ENCODE data around the gene SLC16A12. TPM values are rescaled to one million over a fixed set of nuclear protein-coding genes. Genes with fewer than 3 reads are reported as not detected.
"Not testable (repeated sequence)": the region's sequence is repeated elsewhere in the genome, so short reads cannot be mapped to it uniquely, and the experiment has no call there.

SLC16A12 gene
- total RNA-seq, 1 donor from 2014 or later, result 0.58 TPM

DNA sequence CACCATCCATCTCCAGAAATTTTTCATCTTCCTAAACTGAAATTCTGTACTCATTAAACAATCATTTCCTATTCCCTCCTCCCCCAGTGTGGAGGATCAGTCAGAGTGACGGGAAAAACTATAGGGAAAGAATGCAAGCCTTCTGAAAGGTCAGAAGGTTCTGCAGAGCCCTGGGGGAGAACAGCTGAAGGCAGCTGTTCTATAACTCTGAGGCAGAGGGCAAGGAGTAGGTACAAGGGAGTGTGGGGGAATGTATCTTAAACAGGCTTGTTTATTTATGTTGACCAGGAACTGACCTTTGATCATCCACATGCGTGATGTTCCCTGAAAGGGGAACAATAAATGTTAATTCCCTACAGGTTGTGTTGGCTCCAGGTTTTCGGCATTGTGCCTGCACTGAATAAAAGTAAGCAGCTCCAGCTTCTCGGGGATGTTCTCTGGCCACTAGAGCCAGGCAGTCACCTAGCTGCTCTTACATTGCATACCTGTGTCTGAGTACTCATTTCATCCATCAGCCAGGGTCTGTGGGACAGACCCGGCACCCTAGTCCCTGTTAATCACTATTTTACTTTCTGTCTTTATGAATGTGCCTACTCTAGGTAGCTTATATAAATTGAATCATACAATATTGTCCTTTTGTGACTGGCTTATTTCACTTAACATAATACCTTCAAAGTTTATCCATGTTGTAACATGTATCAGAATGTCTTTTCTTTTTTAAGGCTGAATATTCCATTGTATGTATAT, 137.2 kb downstream of the SLC16A12 start:
- DNase-seq (ENCODE audit: extremely low read depth, low read depth, low spot score), result no peak

DNA sequence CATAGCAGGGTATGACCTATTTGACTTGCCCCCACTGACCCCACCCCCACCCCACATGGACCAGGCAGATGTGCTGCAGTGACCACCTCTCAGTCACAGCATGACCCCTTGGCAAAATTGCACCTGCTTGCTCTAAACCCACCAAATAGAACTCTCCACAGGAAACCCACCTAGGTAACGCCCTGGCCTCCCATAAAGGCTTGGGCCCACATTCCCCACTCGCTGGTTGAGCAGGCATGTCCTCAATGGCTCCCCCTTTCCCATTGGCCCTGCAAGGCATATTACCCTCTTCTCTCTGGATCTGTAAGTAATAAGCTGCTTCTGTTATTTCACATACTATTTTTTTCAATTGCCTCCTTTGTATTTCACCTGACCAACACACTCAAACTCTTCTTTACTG, 140.3 kb downstream of the SLC16A12 start:
- no peak for DNase-seq (ENCODE audit: extremely low read depth, low read depth, low spot score)

DNA sequence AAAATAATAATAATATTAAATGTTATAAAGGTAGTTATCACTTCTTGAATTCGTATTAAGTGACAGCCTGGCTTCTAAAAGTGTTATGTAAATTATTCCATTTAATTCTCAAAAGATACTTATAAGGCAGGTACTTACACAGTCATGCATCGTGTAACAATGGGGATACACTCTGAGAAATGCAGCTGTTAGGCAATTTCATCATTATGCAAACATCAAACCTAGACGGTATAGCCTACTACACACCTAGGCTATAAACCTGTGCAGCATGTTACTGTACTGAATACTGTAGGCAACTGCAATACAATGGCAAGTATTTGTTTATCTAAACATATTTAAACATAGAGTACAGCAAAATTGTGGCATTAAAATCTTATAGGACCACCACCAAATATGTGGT, 141.5 kb downstream of the SLC16A12 start:
- DNase-seq (ENCODE audit: extremely low read depth, low read depth, low spot score), result no peak

DNA sequence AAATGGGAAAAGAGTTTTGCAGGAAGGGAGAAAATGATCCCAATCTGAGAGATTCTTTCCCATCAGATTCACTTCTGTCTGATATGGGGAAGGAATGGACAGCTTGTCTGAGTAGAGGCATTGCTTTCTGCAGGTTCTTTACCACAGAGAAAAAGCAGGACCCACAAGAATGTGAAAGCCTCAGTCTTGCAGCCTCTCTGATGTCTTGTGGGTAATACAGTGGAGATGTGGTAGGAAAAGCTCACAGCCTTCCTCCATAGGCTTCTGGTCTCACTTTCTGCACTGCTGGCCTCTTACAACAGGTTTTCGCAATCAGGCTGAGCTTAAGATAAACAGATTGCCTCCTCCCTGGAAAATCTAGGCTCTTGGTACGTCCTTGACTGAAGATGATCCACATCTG, 142.4 kb downstream of the SLC16A12 start:
- no peak for DNase-seq (ENCODE audit: extremely low read depth, low read depth, low spot score)

DNA sequence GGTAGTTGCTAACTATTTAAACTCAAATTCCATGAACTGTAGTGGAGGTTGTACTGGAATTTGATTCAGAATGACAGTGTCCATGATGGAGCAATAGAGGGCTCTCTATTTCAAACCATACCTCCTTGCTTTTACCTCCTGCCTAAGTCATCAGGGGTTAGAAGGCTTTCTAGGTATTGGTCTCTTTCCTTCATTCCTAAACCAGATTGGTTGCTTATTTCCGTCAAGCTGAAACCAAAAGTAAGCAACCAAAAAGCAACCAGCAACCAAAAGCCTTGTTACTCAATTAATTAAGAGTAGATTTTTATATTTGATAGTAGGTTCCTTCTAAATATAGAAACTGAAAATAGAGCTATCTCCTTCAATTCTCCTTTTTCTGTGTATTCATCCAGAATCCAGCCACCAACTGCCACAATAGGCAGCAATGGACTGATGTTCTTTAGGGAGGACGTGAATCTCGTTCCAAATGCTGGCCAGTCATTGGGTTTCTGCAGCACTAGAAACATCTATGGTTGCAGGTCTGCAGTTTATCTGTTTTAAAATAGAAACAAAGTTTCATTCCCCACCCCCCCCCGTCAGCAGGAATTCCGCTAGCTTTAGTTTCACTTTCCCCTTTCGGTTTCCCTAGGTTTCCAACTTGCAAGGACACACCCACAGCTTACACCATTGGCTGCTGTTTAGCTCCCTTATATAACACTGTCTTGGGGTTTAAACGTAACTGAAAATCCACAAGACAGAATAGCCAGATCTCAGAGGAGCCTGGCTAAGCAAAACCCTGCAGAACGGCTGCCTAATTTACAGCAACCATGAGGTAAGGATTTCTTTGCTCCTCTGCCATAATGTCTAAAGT, 143.3 kb downstream of the SLC16A12 start, which contains the start of gene IFIT1:
IFIT1 (plus strand) TSS at position 717 of the 850 bp plus-strand sequence; CDS start at position 807, 90 bp downstream.
- peak; percentile 60 for DNase-seq (ENCODE audit: extremely low read depth, low read depth, low spot score)

DNA sequence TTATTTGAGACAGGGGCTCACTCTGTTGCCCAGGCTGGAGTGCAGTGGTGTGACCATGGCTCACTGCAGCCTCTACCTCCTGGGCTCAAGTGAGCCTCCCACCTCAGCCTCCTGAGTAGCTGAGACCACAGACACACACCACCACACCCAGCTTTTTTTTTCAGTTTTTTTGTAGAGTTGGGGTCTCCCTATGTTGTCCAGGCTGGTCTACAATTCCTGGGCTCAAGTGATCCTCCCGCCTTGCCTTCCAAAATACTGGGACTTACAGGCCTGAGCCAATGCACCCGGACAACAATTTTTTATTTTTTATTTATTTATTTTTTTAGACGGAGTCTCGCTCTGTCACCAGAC, 144.2 kb downstream of the SLC16A12 start:
- DNase-seq (ENCODE audit: extremely low read depth, low read depth, low spot score), result not testable (repeated sequence)

DNA sequence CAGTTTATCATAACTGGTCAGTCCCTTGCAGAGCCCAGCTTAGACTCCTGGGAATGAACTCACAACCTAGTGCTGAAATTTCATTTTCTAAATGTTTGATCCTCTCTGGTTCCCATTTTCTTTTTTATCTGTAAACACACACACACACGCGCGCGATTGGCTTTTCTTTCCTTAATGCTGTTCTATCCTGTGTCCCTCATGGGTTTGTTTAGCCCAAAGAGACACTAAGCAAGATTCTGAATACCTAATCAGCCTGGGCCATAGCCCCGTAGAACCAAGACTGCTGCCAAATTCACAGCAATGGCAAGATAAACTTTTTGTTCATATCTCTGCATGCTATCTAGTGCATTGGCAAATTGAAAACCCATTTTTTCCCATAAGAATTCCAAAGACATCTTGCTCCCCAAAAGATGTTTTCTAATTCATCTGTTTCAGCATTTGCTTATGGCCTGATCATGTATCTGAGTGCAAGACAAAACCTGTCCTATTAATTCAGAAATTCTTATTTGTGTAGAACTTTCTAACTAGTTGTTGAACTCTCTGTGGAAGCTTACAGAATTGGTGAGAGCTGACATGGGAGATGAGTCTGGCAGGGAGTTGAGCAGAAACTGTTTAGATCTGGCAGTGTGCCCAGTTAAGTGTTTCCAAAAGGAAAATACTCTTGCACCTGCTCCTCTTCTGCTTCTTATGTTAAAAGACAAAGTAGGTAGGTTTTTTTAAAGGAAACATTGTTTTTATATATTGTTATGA, 144.7 kb downstream of the SLC16A12 start:
- DNase-seq (ENCODE audit: extremely low read depth, low read depth, low spot score), result no peak

DNA sequence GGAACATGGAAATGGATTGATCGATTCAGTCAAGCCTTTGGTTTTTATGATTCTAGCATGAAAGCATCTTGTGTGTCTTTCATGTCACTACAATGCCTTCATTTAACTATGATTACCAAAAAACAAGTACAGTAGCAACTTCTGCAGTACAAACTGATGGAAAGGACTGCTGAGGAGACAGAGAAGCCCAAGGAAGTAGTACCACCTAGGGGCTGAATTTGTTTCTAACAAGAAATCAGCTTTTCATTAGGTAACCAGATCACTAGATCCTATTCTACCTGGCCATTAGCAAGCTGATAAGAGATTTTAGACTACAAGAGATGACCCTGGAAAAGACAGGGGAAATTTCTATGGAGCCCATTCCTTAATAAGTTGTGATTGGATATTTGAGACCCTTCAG, 146.1 kb downstream of the SLC16A12 start:
- DNase-seq (ENCODE audit: extremely low read depth, low read depth, low spot score), result no peak

DNA sequence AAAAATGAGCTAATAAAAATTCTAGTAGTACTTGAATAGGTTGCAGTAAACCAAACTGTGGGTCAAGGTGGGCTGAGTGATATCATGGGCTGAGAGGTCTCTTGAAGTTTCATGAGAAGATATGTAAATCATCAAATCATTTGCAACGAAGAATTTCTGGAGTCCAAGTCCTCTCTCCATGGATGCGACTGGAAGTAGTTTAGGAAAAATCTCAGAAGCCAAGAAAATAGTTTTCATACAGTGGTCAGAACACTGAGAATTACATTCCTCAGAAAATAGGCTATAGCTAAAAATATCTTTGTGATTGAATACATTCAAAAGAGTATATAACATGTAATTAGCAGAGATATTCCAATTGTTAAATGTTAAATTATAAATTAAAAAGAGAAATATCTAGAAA, 146.6 kb downstream of the SLC16A12 start:
- DNase-seq (ENCODE audit: extremely low read depth, low read depth, low spot score), result no peak

DNA sequence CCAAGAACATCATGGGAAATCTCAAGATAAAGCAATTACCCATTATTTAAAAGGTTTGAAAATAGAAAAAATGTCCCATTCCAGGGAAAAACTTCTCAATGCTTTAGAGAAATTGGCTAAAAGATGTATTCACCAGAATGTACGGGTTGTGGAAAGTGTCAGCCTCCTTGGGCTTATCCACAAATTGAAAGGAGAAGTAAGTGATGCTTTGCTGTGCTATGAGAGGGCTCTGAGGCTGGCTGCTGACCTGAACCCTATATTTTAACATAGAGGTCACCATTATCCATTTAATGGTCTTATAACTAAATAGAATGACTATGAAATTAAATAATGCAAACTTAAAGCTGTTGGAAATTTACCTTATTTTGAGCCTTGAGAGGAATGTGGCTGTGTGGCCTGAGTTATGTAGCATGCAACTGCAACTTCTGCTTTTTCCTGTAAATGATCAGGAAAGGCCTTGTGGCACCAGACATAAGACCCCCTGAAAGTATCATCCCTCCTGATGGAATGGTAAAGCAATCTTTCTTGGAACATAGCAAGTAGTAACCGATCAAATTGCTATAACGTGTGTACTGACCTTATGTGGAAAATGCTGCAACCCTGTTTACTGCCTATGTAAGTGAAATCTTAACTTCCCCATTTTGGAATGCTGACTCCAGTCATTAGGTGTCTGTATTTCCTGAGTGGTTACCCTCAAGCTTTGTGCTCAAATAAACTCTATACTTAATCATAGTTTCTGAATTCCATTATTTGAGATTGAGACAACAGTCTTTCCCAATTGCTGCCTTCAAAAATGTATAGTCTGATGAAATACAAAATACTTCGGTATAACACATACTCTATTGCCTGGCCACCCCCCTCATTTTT, 150.7 kb downstream of the SLC16A12 start:
- DNase-seq (ENCODE audit: extremely low read depth, low read depth, low spot score), result no peak

DNA sequence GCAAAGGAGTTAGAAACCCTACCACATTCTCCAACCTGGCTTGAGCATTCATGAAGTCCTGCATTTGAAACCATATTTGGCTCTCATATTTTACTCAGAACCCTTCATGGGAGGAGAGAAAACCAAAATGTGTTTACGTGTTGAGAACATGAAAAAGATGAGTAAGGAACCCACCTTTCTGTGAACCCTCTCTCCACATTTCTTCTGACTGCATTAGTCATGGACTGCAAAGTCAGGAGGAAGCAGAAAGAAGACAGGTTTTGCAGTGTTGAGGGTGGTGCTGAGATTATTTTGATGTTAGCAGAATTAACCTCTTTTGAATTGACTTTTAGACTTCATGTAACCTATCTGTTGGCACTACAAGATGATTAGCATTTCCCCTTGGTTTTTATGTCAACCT, 152.6 kb downstream of the SLC16A12 start:
- DNase-seq (ENCODE audit: extremely low read depth, low read depth, low spot score), result no peak

Other genes starting within 250 kb of the SLC16A12 start
- 7.9 and 8.9 TPM in 2 replicates for gene IFIT2, start 233.5 kb downstream of the SLC16A12 start, total RNA-seq
- gene IFIT3, start 207.6 kb downstream of the SLC16A12 start, total RNA-seq, result 33.3 and 47.2 TPM in 2 replicates
- gene IFIT1B, start 157.5 kb downstream of the SLC16A12 start, total RNA-seq, result not detected in 2 replicates
- 3.3 and 20.8 TPM in 2 replicates for gene IFIT1, start 143.0 kb downstream of the SLC16A12 start, total RNA-seq
- gene IFIT5, start 121.0 kb downstream of the SLC16A12 start, total RNA-seq, result 14.3 and 22.5 TPM in 2 replicates
- gene PANK1, start 109.6 kb upstream of the SLC16A12 start, total RNA-seq, result 4.4 and 9.1 TPM in 2 replicates
- 4.2 and 6.9 TPM in 2 replicates for gene KIF20B, start 166.0 kb upstream of the SLC16A12 start, total RNA-seq

Data from glomerular endothelial cell (primary cell).